HepG2 (cell line): ENCODE data around the gene CCNQ. TPM values are rescaled to one million over a fixed set of nuclear protein-coding genes. Genes with fewer than 3 reads are reported as not detected.

Experiments used
- ATAC-seq: fragments of 200-7000 bp; cut with Tn5 transposase; 3 replicates; pipeline ENCODE4 v1.9.1; 2020; ENCODE audit warnings: mild to moderate bottlenecking, moderate library complexity
- BruUV-seq: library from RNA; stranded (reverse); fragments of 400-500 nt; replicated peaks from 2 replicates; lab custom pipeline; 2021; lab: Mats Ljungman, UMichigan
- CTCF ChIA-PET: fragments of 300-600 bp; formaldehyde crosslinking; extraction: SDS; loops from one replicate; lab custom pipeline; 2021; ENCODE audit warnings: low total read pairs, inconsistent platforms, low intra/inter-chr PET ratio; lab: Yijun Ruan, JAX
- POLR2A ChIA-PET: fragments of 350-600 bp; sonication (Branson Sonifier 250); formaldehyde crosslinking; loops from one replicate; lab custom pipeline; 2020; ENCODE audit warnings: antibody characterized with exemption, inconsistent platforms; lab: Yijun Ruan, JAX
- DNase-seq: peaks from one replicate; pipeline ENCODE4 v3.0.0-alpha.2; 2015; ENCODE audit warnings: low spot score
- FAIRE-seq: peaks from 3 replicates; lab custom pipeline; 2011; peaks lifted over from hg19 to GRCh38; lab: Jason Lieb, UNC
- H2AFZ ChIP-seq: one replicate; pipeline ENCODE4 v1.6.1; 2011; ENCODE audit warnings: low read length, inconsistent platforms
- H3K27ac ChIP-seq: fragments of 300-600 bp; 3 replicates; pipeline ENCODE4 v1.8.0; 2011; ENCODE audit warnings: mixed run types, mild to moderate bottlenecking, mixed read lengths, low read length, inconsistent platforms; ENCODE audit not compliant: insufficient read depth; ENCODE audit errors: extremely low read length
- H3K27me3 ChIP-seq, 2 experiments: fragments of 200-600 bp in 1 of 2; 2 replicates in 1 of 2; 3 replicates in 1 of 2; pipeline versions ENCODE4 v1.6.0 to v1.8.0; 2011; ENCODE audit warnings: low read length in 2 of 2, mild to moderate bottlenecking in 2 of 2, moderate library complexity in 2 of 2, inconsistent platforms in 1 of 2; ENCODE audit not compliant: insufficient read depth in 2 of 2, control insufficient read depth in 1 of 2
- H3K36me3 ChIP-seq, 2 experiments: fragments of 200-600 bp in 1 of 2; replicated peaks in 1 of 2; 2 replicates in 1 of 2; 3 replicates in 1 of 2; pipeline versions ENCODE4 v1.5.1 to v1.8.0; 2011; ENCODE audit warnings: low read length in 2 of 2, inconsistent platforms in 1 of 2; ENCODE audit not compliant: insufficient read depth in 2 of 2, control insufficient read depth in 1 of 2
- H3K4me1 ChIP-seq: 2 replicates; pipeline ENCODE4 v1.5.1; 2012; ENCODE audit warnings: low read length, inconsistent platforms; ENCODE audit not compliant: insufficient read depth
- H3K4me2 ChIP-seq: 2 replicates; pipeline ENCODE4 v1.6.0; 2011; ENCODE audit warnings: low read depth, low read length, inconsistent platforms
- H3K4me3 ChIP-seq, 3 experiments: fragments of 200-600 bp in 1 of 3; sonication (generic), shearing (Covaris generic) in 1 of 3; replicated peaks in 1 of 3; 2 replicates each; pipeline ENCODE4 v1.5.1; 2011 to 2016; ENCODE audit warnings: low read length in 3 of 3, inconsistent platforms in 2 of 3, low read depth in 2 of 3, mild to moderate bottlenecking in 2 of 3, control low read depth in 1 of 3, mixed read lengths in 1 of 3; ENCODE audit not compliant: insufficient read depth in 1 of 3
- H3K79me2 ChIP-seq: one replicate; pipeline ENCODE4 v1.6.1; 2011; ENCODE audit warnings: low read length, inconsistent platforms; ENCODE audit not compliant: insufficient read depth
- H3K9ac ChIP-seq: 2 replicates; pipeline ENCODE4 v1.6.0; 2011; ENCODE audit warnings: mild to moderate bottlenecking, low read depth, low read length, inconsistent platforms; ENCODE audit not compliant: insufficient read depth
- H3K9me3 ChIP-seq: 2 replicates; pipeline ENCODE4 v1.5.1; 2012; ENCODE audit warnings: mild to moderate bottlenecking, low read length
- H4K20me1 ChIP-seq: 2 replicates; pipeline ENCODE4 v1.6.0; 2011; ENCODE audit warnings: inconsistent platforms, mild to moderate bottlenecking, low read length, moderate library complexity; ENCODE audit not compliant: insufficient read depth
- AGO2 ChIP-seq: fragments of 200-400 bp; formaldehyde crosslinking; optimal IDR thresholded peaks from 2 replicates; pipeline ENCODE3; 2017; ENCODE audit warnings: mild to moderate bottlenecking, low read depth, low read length, moderate library complexity
- CHD4 ChIP-seq: fragments of 200-600 bp; sonication (generic); IDR thresholded peaks from 2 replicates; pipeline ENCODE4 v1.7.0; 2017; ENCODE audit warnings: mild to moderate bottlenecking, low read length, borderline replicate concordance
- CREB3 ChIP-seq: sonication (generic); formaldehyde crosslinking; IDR thresholded peaks from 2 replicates; pipeline ENCODE4 v1.5.0; 2020; ENCODE audit warnings: missing genetic modification reagents
- EED ChIP-seq: sonication (generic); formaldehyde crosslinking; IDR thresholded peaks from 2 replicates; pipeline ENCODE4 v1.5.0; 2020; ENCODE audit warnings: mild to moderate bottlenecking, missing genetic modification reagents
- ELF1 ChIP-seq: sonication (generic); formaldehyde crosslinking; IDR thresholded peaks from 2 replicates; pipeline ENCODE4 v1.4.0; 2020; ENCODE audit warnings: missing genetic modification reagents
- HOXA3 ChIP-seq: sonication (generic); formaldehyde crosslinking; IDR thresholded peaks from 2 replicates; pipeline ENCODE4 v1.5.0; 2020; ENCODE audit warnings: missing genetic modification reagents
- NCOA5 ChIP-seq: sonication (generic); formaldehyde crosslinking; IDR thresholded peaks from 2 replicates; pipeline ENCODE4 v1.4.0; 2020; ENCODE audit warnings: missing genetic modification reagents
- PAXIP1 ChIP-seq: sonication (generic); formaldehyde crosslinking; conservative IDR thresholded peaks from 2 replicates; pipeline ENCODE4 v1.4.0; 2020; ENCODE audit warnings: mild to moderate bottlenecking, missing genetic modification reagents, moderate library complexity
- PBX2 ChIP-seq: IDR thresholded peaks from 2 replicates; pipeline ENCODE4 v1.6.1; 2016; ENCODE audit warnings: control low read depth
- POGZ ChIP-seq: sonication (generic); formaldehyde crosslinking; IDR thresholded peaks from 2 replicates; pipeline ENCODE4 v1.4.0; 2020; ENCODE audit warnings: mild to moderate bottlenecking, missing genetic modification reagents
- SALL1 ChIP-seq: sonication (generic); formaldehyde crosslinking; IDR thresholded peaks from 2 replicates; pipeline ENCODE4 v1.8.0; 2022; ENCODE audit warnings: mild to moderate bottlenecking, missing genetic modification reagents
- SRY ChIP-seq: sonication (generic); formaldehyde crosslinking; IDR thresholded peaks from 2 replicates; pipeline ENCODE4 v1.8.0; 2022; ENCODE audit warnings: mild to moderate bottlenecking, missing genetic modification reagents
- TBX3 ChIP-seq: fragments of 450-650 bp; IDR thresholded peaks from 2 replicates; pipeline ENCODE4 v1.6.1; 2017; ENCODE audit warnings: antibody characterized with exemption, mild to moderate bottlenecking, inconsistent platforms, borderline replicate concordance
- ZFAT ChIP-seq: sonication (generic); formaldehyde crosslinking; conservative IDR thresholded peaks from 2 replicates; pipeline ENCODE4 v1.8.1; 2023; ENCODE audit warnings: missing genetic modification reagents, inconsistent platforms
- ZNF225 ChIP-seq: sonication (generic); formaldehyde crosslinking; IDR thresholded peaks from 2 replicates; pipeline ENCODE4 v1.4.0; 2020; ENCODE audit warnings: mild to moderate bottlenecking, missing genetic modification reagents
- ZNF496 ChIP-seq: sonication (generic); formaldehyde crosslinking; IDR thresholded peaks from 2 replicates; pipeline ENCODE4 v1.8.1; 2023; ENCODE audit warnings: mild to moderate bottlenecking, moderate library complexity, missing genetic modification reagents; ENCODE audit not compliant: insufficient replicate concordance
- ZZZ3 ChIP-seq: sonication (generic); formaldehyde crosslinking; IDR thresholded peaks from 2 replicates; pipeline ENCODE4 v1.4.0; 2020; ENCODE audit warnings: missing genetic modification reagents, mild to moderate bottlenecking, borderline replicate concordance
- WGBS: methylation state at CpG from one replicate; pipeline ENCODE4 v1.1.6; 2017; ENCODE audit warnings: low lambda C conversion rate; 5-methylcytosine and 5-hydroxymethylcytosine counted together
- in situ Hi-C: cut with HindIII; loops from 2 replicates; pipeline ENCODE4 v1.10.0; 2017; ENCODE audit warnings: low pct_unique_long_range_greater_than_20kb; ENCODE audit not compliant: extremely low pct_ligation_motif_present
- intact Hi-C: fragments of 100-400 bp; cut with micrococcal nuclease; formaldehyde crosslinking; loops from one replicate; pipeline ENCODE4 v1.10.0; 2022; ENCODE audit not compliant: unreplicated experiment
- polyA plus RNA-seq, 8 experiments: library from polyadenylated mRNA; depleted of rRNA in 3 of 8; stranded (reverse) in 7 of 8; unstranded in 1 of 8; fragments of >200 nt; fragmentation: Illumina TruSeq in 4 of 8; extraction: Trizol in 4 of 8; gene quantifications; 2 replicates each; pipeline versions ENCODE4 v1.2.1 to v1.2.3, GENCODE V29; 2011 to 2016; ENCODE audit warnings: low read depth in 4 of 8, missing spikeins in 1 of 8, mixed read lengths in 1 of 8; ENCODE audit not compliant: insufficient read depth in 1 of 8
- total RNA-seq, 5 experiments: library from RNA; depleted of rRNA; stranded (reverse); fragments of >200 nt; fragmentation: Illumina TruSeq; extraction: Trizol; gene quantifications; 2 replicates each; pipeline ENCODE4 v1.2.3, GENCODE V29; 2016; ENCODE audit warnings: low read depth in 1 of 5

The CCNQ gene
- total and polyA plus RNA-seq, 2 of the 13 experiments (the other 11 are each of a cell fraction or from before 2014, with no cell fraction given): 15.0 to 25.5 TPM

GRCh38 chrX:153637121-153638040 is 38.4 kb upstream of the CCNQ start (continued):
- TF ChIP-seq PAXIP1 (CRISPR knock-in tag) (peak; percentile 83), NCOA5 (no peak), HOXA3 (peak; percentile 42; the same call in 1 of the 2 replicates)

GRCh38 chrX:153636716-153637115 is 37.8 kb upstream of the CCNQ start:
- in situ Hi-C loops: no loop called here
- TF ChIP-seq PBX2 (CRISPR knock-in tag) (no peak), ZNF496 (CRISPR knock-in tag) (no peak), POGZ (CRISPR knock-in tag) (no peak), EED (CRISPR knock-in tag) (no peak), ZZZ3 (CRISPR knock-in tag) (no peak), CHD4 (no peak), TBX3 (no peak), ZFAT (CRISPR knock-in tag) (no peak), SALL1 (CRISPR knock-in tag) (no peak), AGO2 (no peak), CREB3 (CRISPR knock-in tag) (no peak), ZNF225 (CRISPR knock-in tag) (no peak), ELF1 (no peak), SRY (CRISPR knock-in tag) (no peak)

More at GRCh38 chrX:153636716-153637115, 37.8 kb upstream of the CCNQ start:
- POLR2A ChIA-PET: interaction anchor here (1.6 to 4.2 kb wide), 4 partner anchors 11 to 37 kb away, joined by 4 to 156 read pairs (median 42); partner anchors contain the start of gene DUSP9
- Histone ChIP-seq H4K20me1 (no peaks in the 10 kb centered on the region), H3K4me3 (no peak overlapping the region; a peak in 1 of 6 replicates), H3K9me3 (no peaks in the 10 kb centered on the region), H3K9ac (no peak overlapping the region), H3K27me3 (no peaks in the 10 kb centered on the region), H3K4me1 (peaks cover 75% of the 10 kb centered on the region), H3K36me3 (no peaks in the 10 kb centered on the region), H3K4me2 (no peak overlapping the region; the same call in 1 of the 2 replicates), H3K27ac (no peak overlapping the region), H3K79me2 (no peaks in the 10 kb centered on the region), H2AFZ (no peak overlapping the region)
- ATAC-seq: peak; percentile 2; the same call in 1 of the 3 replicates
- WGBS: 60% methylated on average over 1 of the region's 5 CpGs
- FAIRE-seq: no peak
- CTCF ChIA-PET: interaction anchor here (1.1 to 3.1 kb wide), 3 partner anchors 12 to 27 kb away, joined by 4 to 21 read pairs (median 5); no protein-coding TSS in a partner anchor
- intact Hi-C loops: loop anchor here (2.0 kb wide), 1 partner anchor 14 kb away; no protein-coding TSS in a partner anchor
- no TSS peak for BruUV-seq
- no peak for DNase-seq
